GM18907 (cell line): Measurements from ENCODE around the gene C3orf20.

Source experiments
- ATAC-seq: cut with Tn5 transposase; IDR thresholded peaks from one replicate; pipeline ENCODE4 v1.9.1; 2021; ENCODE audit warnings: mild to moderate bottlenecking, moderate library complexity; ENCODE audit not compliant: unreplicated experiment

The C3orf20 gene

GRCh38 chr3:14810070-14810791 lies 135.3 kb downstream of the C3orf20 start:
- ATAC-seq: no peak

- no peak for ATAC-seq
Measured at GRCh38 chr3:14810801-14811661, 136.1 kb downstream of the C3orf20 start.

- ATAC-seq: no peak
Measured at GRCh38 chr3:14811684-14812083, 136.7 kb downstream of the C3orf20 start.

GRCh38 chr3:14812196-14812790 lies 137.4 kb downstream of the C3orf20 start:
- ATAC-seq: no peak

GRCh38 chr3:14814411-14814871 lies 139.5 kb downstream of the C3orf20 start:
- no peak for ATAC-seq

- ATAC-seq: no peak
Measured at GRCh38 chr3:14816359-14816758, 141.4 kb downstream of the C3orf20 start.

- ATAC-seq: no peak
Measured at GRCh38 chr3:14818804-14819500, 144.0 kb downstream of the C3orf20 start, which contains the start of gene FGD5. FGD5 (plus strand) TSS chr3:14818962; CDS start chr3:14819072, 110 bp downstream.

GRCh38 chr3:14819671-14820070 lies 144.7 kb downstream of the C3orf20 start:
- ATAC-seq: no peak

GRCh38 chr3:14820156-14820555 lies 145.2 kb downstream of the C3orf20 start:
- no peak for ATAC-seq

GRCh38 chr3:14821151-14821550 lies 146.2 kb downstream of the C3orf20 start:
- no peak for ATAC-seq

GRCh38 chr3:14822134-14822533 lies 147.2 kb downstream of the C3orf20 start:
- no peak for ATAC-seq
